Activated naive CD8-positive, alpha-beta T cell treated with anti-CD3 and anti-CD28 coated beads, Interleukin-2, amount 50 U/mL, for 24 hours (primary cell): ENCODE measurements around the gene KLHL11.
"Not testable (repeated sequence)": the region's sequence is repeated elsewhere in the genome, so short reads cannot be mapped to it uniquely, and the experiment has no call there.

ENCODE experiments used
- ATAC-seq: fragments of 150-1000 bp; cut with Tn5 transposase; one replicate; pipeline ENCODE4 v1.10.0; 2021
- DNase-seq: peaks from one replicate; pipeline ENCODE4 v3.0.0; 2021
- H3K27ac Mint-ChIP-seq: one replicate; pipeline ENCODE4 v1.8.0; 2021; ENCODE audit warnings: mild to moderate bottlenecking, mixed read lengths
- H3K27me3 Mint-ChIP-seq: one replicate; pipeline ENCODE4 v1.8.0; 2021; ENCODE audit warnings: mixed read lengths
- H3K36me3 Mint-ChIP-seq: one replicate; pipeline ENCODE4 v1.8.0; 2021; ENCODE audit warnings: low read depth, mixed read lengths
- H3K4me1 Mint-ChIP-seq: one replicate; pipeline ENCODE4 v1.8.0; 2021; ENCODE audit warnings: mixed read lengths
- H3K4me3 Mint-ChIP-seq: one replicate; pipeline ENCODE4 v1.8.0; 2021; ENCODE audit warnings: mild to moderate bottlenecking, moderate library complexity, mixed read lengths
- H3K9me3 Mint-ChIP-seq: one replicate; pipeline ENCODE4 v1.8.0; 2021; ENCODE audit warnings: mixed read lengths

The KLHL11 gene

DNA sequence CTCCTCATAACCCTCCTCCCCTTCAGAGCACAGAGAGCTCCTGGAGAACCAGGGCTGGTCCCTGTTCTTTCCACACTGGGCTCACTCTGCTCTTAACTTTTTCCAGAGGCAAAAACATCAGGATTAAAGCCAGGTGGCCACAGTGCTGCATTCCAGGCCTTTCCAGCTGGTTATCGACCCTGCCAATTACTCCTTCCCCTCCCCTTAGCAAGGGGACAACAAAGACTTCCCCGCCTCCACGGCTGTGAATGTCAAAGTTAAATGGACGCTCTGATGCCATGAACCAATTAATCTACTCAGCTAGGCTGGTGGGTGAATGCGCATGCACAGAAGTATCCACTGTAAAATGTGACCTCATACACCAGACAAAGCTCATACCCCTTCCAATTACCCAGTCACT, 30.4 kb upstream of the KLHL11 start:
- Mint-ChIP-seq H3K4me1 (no peaks in the 10 kb centered on the region), H3K27ac (no peak overlapping the region), H3K4me3 (no peak overlapping the region), H3K27me3 (no peaks in the 10 kb centered on the region), H3K36me3 (peaks cover 60% of the 10 kb centered on the region), H3K9me3 (no peaks in the 10 kb centered on the region)
- DNase-seq = no peak
- no peak for ATAC-seq

DNA sequence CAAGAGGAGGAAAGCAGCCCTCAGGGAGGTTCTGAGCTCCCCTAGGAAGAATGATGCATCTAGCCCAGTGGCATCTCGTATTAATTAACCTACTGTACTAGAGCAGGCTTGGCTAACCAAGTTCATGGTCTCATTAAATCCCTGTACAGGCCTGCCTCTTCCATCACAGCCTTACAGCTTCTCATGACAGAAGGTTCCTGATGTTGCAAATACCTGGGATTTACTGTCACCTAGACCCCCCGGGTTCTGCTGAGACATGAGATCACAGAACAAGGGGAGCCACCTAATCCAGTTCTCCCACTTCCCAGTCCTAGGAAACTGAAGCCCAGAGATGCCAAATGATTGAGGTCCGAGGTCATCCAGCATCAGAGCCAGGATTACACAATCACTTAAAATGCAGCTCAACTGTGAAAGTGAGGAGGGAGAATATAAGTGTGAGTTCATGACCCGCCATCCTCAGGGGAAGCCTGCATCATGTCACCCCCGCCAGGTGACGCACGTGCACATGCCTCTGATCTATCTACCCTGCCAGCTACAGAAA, 29.6 kb upstream of the KLHL11 start:
- Mint-ChIP-seq H3K9me3 (no peaks in the 10 kb centered on the region), H3K4me1 (no peaks in the 10 kb centered on the region), H3K4me3 (no peak overlapping the region), H3K36me3 (peaks cover 59% of the 10 kb centered on the region), H3K27me3 (no peaks in the 10 kb centered on the region), H3K27ac (no peak overlapping the region)
- no peak for ATAC-seq
- no peak for DNase-seq

DNA sequence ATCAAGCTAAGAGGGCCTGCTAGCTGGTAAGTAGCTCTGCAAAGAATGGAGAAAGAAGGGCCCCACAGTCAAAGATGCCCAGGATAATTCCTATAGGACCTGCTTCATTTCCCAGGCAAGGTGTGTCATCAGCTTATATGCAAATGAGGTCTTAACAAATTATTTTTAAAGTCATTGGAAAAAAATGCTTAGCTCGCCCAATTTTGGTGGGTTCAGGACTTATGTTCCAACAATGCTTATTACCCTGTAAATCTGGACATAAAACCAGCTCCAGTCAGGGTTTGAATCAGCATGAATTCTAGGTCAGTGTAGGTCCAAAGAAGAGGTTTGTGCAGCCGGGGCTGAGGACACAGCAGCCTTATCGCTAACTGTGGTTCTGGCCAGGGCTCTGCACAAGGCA, 28.2 kb upstream of the KLHL11 start:
- no peak for ATAC-seq
- no peaks in the 10 kb centered on the region for H3K4me1 Mint-ChIP-seq

GRCh38 chr17:41892021-41892376, 26.8 kb upstream of the KLHL11 start:
- Mint-ChIP-seq H3K9me3 (no peaks in the 10 kb centered on the region), H3K4me3 (no peak overlapping the region), H3K36me3 (peaks cover 55% of the 10 kb centered on the region), H3K4me1 (no peaks in the 10 kb centered on the region), H3K27me3 (no peaks in the 10 kb centered on the region), H3K27ac (no peak overlapping the region)
- DNase-seq (no peak), ATAC-seq (no peak)

More for the DNA sequence above, 28.2 kb upstream of the KLHL11 start:
- no peaks in the 10 kb centered on the region for H3K27me3 Mint-ChIP-seq
- H3K27ac Mint-ChIP-seq = no peak overlapping the region
- H3K9me3 Mint-ChIP-seq = no peaks in the 10 kb centered on the region
- no peak overlapping the region for H3K4me3 Mint-ChIP-seq
- no peak for DNase-seq
- H3K36me3 Mint-ChIP-seq = peaks cover 53% of the 10 kb centered on the region

DNA sequence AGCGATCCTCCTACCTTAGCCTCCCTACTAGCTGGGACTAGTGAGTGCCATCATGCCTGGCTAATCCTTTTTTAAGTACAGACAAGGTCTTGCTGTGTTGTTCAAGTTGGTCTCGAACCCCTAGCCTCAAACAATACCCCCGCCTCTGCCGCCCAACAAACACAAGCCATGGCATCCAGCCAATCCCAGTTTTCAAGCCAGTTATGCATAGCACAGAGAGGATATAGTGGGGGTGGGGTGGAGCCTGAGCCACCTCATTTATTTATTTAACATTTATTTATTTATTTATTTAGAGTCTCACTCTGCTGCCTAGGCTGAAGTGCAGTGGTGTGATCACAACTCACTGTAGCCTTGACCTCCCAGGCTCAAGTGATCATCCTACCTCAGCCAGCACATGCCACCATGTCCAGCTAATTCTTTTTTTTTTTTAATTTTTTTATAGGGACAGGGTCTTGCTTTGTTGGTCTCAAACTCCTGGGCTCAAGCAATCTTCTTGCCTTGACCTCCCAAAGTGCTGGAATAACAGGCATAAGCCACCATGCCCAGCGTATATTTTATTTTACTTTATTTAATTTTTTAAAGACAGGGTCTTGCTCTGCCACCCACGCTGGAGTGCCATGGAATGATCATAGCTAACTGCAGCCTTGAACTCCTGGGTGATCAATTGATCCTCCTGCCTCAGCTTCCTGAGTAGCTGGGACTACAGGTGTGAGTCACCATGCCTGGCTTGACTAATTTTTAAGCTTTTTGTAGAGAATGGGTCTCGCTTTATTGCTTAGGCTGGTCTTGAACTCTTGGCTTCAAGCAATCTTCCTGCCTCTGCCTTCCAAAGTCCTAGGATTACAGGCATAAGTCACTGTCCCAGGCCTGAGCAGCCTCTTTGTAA, 26.2 kb upstream of the KLHL11 start:
- Mint-ChIP-seq H3K27ac (no peak overlapping the region), H3K36me3 (peaks cover 52% of the 10 kb centered on the region)
- no peak for ATAC-seq

GRCh38 chr17:41888332-41888965, 23.2 kb upstream of the KLHL11 start:
- no peak for DNase-seq
- Mint-ChIP-seq H3K4me1 (no peaks in the 10 kb centered on the region), H3K4me3 (no peak overlapping the region), H3K27ac (no peak overlapping the region), H3K36me3 (peaks cover 58% of the 10 kb centered on the region), H3K9me3 (no peaks in the 10 kb centered on the region), H3K27me3 (no peaks in the 10 kb centered on the region)
- ATAC-seq = no peak

More for the DNA sequence above, 26.2 kb upstream of the KLHL11 start:
- no peaks in the 10 kb centered on the region for H3K27me3 Mint-ChIP-seq
- no peak overlapping the region for H3K4me3 Mint-ChIP-seq
- H3K4me1 Mint-ChIP-seq = no peaks in the 10 kb centered on the region
- no peaks in the 10 kb centered on the region for H3K9me3 Mint-ChIP-seq
- DNase-seq = no peak

GRCh38 chr17:41885733-41886132, 20.5 kb upstream of the KLHL11 start:
- peaks cover 56% of the 10 kb centered on the region for H3K36me3 Mint-ChIP-seq
- no peaks in the 10 kb centered on the region for H3K27me3 Mint-ChIP-seq
- H3K9me3 Mint-ChIP-seq = no peaks in the 10 kb centered on the region
- ATAC-seq = no peak
- no peak overlapping the region for H3K27ac Mint-ChIP-seq
- no peaks in the 10 kb centered on the region for H3K4me1 Mint-ChIP-seq
- no peak for DNase-seq
- H3K4me3 Mint-ChIP-seq = no peak overlapping the region

GRCh38 chr17:41882756-41883155, 17.5 kb upstream of the KLHL11 start:
- H3K4me1 Mint-ChIP-seq = no peaks in the 10 kb centered on the region
- H3K27me3 Mint-ChIP-seq = no peaks in the 10 kb centered on the region
- ATAC-seq = no peak
- DNase-seq = no peak
- no peaks in the 10 kb centered on the region for H3K9me3 Mint-ChIP-seq
- no peak overlapping the region for H3K27ac Mint-ChIP-seq
- H3K36me3 Mint-ChIP-seq = peaks cover 62% of the 10 kb centered on the region
- no peak overlapping the region for H3K4me3 Mint-ChIP-seq

GRCh38 chr17:41880130-41880529, 14.9 kb upstream of the KLHL11 start:
- Mint-ChIP-seq H3K4me1 (no peaks in the 10 kb centered on the region), H3K27me3 (no peaks in the 10 kb centered on the region), H3K9me3 (no peaks in the 10 kb centered on the region), H3K27ac (no peak overlapping the region), H3K4me3 (no peak overlapping the region), H3K36me3 (peaks cover 55% of the 10 kb centered on the region)
- ATAC-seq = no peak
- DNase-seq = no peak

- H3K9me3 Mint-ChIP-seq, H3K27me3 Mint-ChIP-seq, ATAC-seq, H3K4me3 Mint-ChIP-seq, DNase-seq, H3K27ac Mint-ChIP-seq: not testable (repeated sequence)
- Mint-ChIP-seq H3K4me1 (peaks cover 18% of the 10 kb centered on the region), H3K36me3 (peaks cover 59% of the 10 kb centered on the region)
These were observed 9.1 kb upstream of the KLHL11 start for GRCh38 chr17:41874293-41874670.

DNA sequence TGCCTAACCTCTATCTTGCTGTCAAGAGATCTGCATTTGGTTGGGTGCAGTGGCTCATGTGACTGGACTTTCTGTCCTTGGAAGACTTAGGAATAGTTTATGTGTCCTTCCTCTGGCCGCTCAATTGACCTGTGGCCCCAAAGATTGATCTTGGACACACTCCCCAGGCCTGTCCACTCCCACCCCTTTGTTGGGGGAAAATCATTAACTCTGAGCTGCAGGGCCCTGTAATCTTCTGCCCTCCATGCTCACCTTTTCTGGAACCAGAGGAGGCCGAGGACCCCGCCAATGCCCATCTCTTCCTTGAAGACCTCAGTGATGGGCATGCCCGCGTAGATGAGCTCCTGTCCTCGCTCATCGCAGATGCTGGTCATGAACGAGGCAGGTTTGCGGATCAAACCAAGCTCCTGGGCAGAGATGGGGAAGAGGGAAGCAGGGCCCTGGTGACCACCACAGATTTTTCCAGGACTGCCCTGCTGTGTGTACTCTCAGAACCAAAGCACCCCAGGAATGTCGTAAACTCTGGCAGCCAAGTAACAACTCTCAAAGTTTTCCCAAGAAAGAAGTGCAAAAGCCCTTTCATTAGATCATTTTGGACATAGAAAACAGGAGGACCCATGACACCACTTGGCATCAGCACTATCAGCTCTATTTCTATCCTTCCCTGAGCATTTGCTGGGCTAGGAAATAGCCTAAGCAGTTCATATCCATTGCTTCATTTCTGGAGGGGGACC, 8.5 kb upstream of the KLHL11 start:
- Mint-ChIP-seq H3K27me3 (no peaks in the 10 kb centered on the region), H3K27ac (no peak overlapping the region), H3K4me1 (peaks cover 23% of the 10 kb centered on the region), H3K9me3 (no peaks in the 10 kb centered on the region), H3K4me3 (no peak overlapping the region), H3K36me3 (peaks cover 61% of the 10 kb centered on the region)
- ATAC-seq (no peak), DNase-seq (no peak)

- ATAC-seq (no peak), DNase-seq (no peak)
- peaks cover 59% of the 10 kb centered on the region for H3K36me3 Mint-ChIP-seq
- H3K9me3 Mint-ChIP-seq = no peaks in the 10 kb centered on the region
- H3K27ac Mint-ChIP-seq = peak overlapping the region; percentile 42
- no peaks in the 10 kb centered on the region for H3K27me3 Mint-ChIP-seq
- H3K4me3 Mint-ChIP-seq = no peak overlapping the region
- peaks cover 40% of the 10 kb centered on the region for H3K4me1 Mint-ChIP-seq
These were observed 6.6 kb upstream of the KLHL11 start for GRCh38 chr17:41871789-41872188.

DNA sequence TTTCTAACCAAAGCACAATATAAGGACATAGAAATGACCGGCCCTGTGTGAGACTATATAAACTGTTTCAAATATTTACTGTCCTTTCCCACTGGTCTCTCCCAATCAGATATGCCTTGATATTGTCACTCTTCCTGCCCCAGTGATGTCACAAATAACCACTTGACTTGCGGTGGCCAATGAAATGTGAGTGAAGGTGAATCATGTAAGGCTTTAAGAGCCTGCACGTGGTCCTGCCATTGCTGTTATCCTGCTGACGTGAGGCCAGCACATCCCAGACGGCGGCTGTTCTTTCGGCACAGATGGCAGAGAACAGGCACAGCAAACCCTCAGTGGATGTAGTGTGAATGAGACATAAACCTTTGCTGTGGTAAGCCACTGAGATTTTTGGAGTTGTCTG, 5.4 kb upstream of the KLHL11 start:
- Mint-ChIP-seq H3K36me3 (peaks cover 56% of the 10 kb centered on the region), H3K4me3 (no peak overlapping the region), H3K27ac (peak overlapping the region; percentile 91), H3K4me1 (peaks cover 40% of the 10 kb centered on the region), H3K27me3 (no peaks in the 10 kb centered on the region), H3K9me3 (no peaks in the 10 kb centered on the region)
- ATAC-seq (no peak), DNase-seq (no peak)

GRCh38 chr17:41870097-41870496, 4.9 kb upstream of the KLHL11 start:
- H3K27ac Mint-ChIP-seq = peak overlapping the region; percentile 91
- H3K9me3 Mint-ChIP-seq = no peaks in the 10 kb centered on the region
- H3K4me3 Mint-ChIP-seq = no peak overlapping the region
- no peaks in the 10 kb centered on the region for H3K27me3 Mint-ChIP-seq
- H3K36me3 Mint-ChIP-seq = peaks cover 58% of the 10 kb centered on the region
- DNase-seq (no peak), ATAC-seq (no peak)
- H3K4me1 Mint-ChIP-seq = peaks cover 43% of the 10 kb centered on the region
